Muscle of leg (tissue), 16 donors: ENCODE measurements around the gene MAFF. TPM values are rescaled to one million over a fixed set of nuclear protein-coding genes. Genes with fewer than 3 reads are reported as not detected.
A peak's percentile ranks its signal among the peaks of the same experiment; 100 is the strongest.
"Not testable (repeated sequence)": the region's sequence is repeated elsewhere in the genome, so short reads cannot be mapped to it uniquely, and the experiment has no call there.

ENCODE experiments used
- DNase-seq: peaks from one replicate; pipeline ENCODE4 v3.0.0; 2013
- H3K27ac ChIP-seq: one replicate; pipeline ENCODE4 v1.5.1; 2013; ENCODE audit warnings: mild to moderate bottlenecking, low read length, control low read depth
- H3K27me3 ChIP-seq: one replicate; pipeline ENCODE4 v1.6.1; 2013; ENCODE audit warnings: low read length; ENCODE audit not compliant: control insufficient read depth, insufficient read depth
- H3K36me3 ChIP-seq: one replicate; pipeline ENCODE4 v1.6.1; 2013; ENCODE audit warnings: low read length; ENCODE audit not compliant: control insufficient read depth, insufficient read depth
- H3K4me1 ChIP-seq: one replicate; pipeline ENCODE4 v1.6.1; 2013; ENCODE audit warnings: low read length; ENCODE audit not compliant: control insufficient read depth, insufficient read depth
- H3K4me3 ChIP-seq: one replicate; pipeline ENCODE4 v1.5.1; 2013; ENCODE audit warnings: low read length, control low read depth
- H3K9me3 ChIP-seq: replicated peaks from 2 replicates; pipeline ENCODE4 v1.6.1; 2013; ENCODE audit warnings: low read depth, low read length; ENCODE audit not compliant: control insufficient read depth
- WGBS: methylation state at CpG from one replicate; pipeline ENCODE4 v1.1.5; 2013; ENCODE audit warnings: missing lambda C conversion rate; ENCODE audit not compliant: insufficient coverage; 5-methylcytosine and 5-hydroxymethylcytosine counted together
- long read RNA-seq, 11 donors: transcript quantifications; one replicate each; lab custom pipeline, GENCODE V29; 2026
- polyA plus RNA-seq, 8 donors: library from polyadenylated mRNA; unstranded; fragments of 120-200 nt; gene quantifications; one replicate each; pipeline versions ENCODE4 v1.2.1 to v1.2.3, GENCODE V29; 2013; ENCODE audit warnings: inconsistent platforms in 1 of 8, low replicate concordance in 1 of 8; ENCODE audit not compliant: insufficient read length in 8 of 8, insufficient read depth in 1 of 8
- total RNA-seq: library from RNA; stranded (reverse); fragments of 120-200 nt; gene quantifications from one replicate; pipeline ENCODE4 v1.2.4, GENCODE V29; 2013

Gene MAFF
- total RNA-seq = 3.5 TPM
- 1 to 10 TPM; 2.0 to 7.3 (median 4.7) TPM for polyA plus RNA-seq
- long read RNA-seq, donor 1, partial matches to known transcripts = 0 of 2 reads
- long read RNA-seq, donor 1, other reads (novel, unspliced or antisense) = 0 of 2 reads
- long read RNA-seq, donor 2 = 0 reads
- long read RNA-seq, donor 3, partial matches to known transcripts = 0 of 15 reads
- long read RNA-seq, donor 3, other reads (novel, unspliced or antisense) = 14 of 15 reads
- long read RNA-seq, donor 4, partial matches to known transcripts = 9 of 9 reads
- long read RNA-seq, donor 4, other reads (novel, unspliced or antisense) = 0 of 9 reads
- long read RNA-seq, donor 5, partial matches to known transcripts = 7 of 33 reads
- long read RNA-seq, donor 5, other reads (novel, unspliced or antisense) = 20 of 33 reads
- long read RNA-seq, donor 6 = 0 reads
- long read RNA-seq, donor 7, partial matches to known transcripts = 5 of 6 reads
- long read RNA-seq, donor 7, other reads (novel, unspliced or antisense) = 0 of 6 reads
- long read RNA-seq, donor 8, partial matches to known transcripts = 0 of 1 reads
- long read RNA-seq, donor 8, other reads (novel, unspliced or antisense) = 0 of 1 reads
- long read RNA-seq, donor 9, partial matches to known transcripts = 0 of 4 reads
- long read RNA-seq, donor 9, other reads (novel, unspliced or antisense) = 0 of 4 reads
- long read RNA-seq, donor 10 = 0 reads
- long read RNA-seq, donor 11, partial matches to known transcripts = 0 of 8 reads
- long read RNA-seq, donor 11, other reads (novel, unspliced or antisense) = 7 of 8 reads

DNA sequence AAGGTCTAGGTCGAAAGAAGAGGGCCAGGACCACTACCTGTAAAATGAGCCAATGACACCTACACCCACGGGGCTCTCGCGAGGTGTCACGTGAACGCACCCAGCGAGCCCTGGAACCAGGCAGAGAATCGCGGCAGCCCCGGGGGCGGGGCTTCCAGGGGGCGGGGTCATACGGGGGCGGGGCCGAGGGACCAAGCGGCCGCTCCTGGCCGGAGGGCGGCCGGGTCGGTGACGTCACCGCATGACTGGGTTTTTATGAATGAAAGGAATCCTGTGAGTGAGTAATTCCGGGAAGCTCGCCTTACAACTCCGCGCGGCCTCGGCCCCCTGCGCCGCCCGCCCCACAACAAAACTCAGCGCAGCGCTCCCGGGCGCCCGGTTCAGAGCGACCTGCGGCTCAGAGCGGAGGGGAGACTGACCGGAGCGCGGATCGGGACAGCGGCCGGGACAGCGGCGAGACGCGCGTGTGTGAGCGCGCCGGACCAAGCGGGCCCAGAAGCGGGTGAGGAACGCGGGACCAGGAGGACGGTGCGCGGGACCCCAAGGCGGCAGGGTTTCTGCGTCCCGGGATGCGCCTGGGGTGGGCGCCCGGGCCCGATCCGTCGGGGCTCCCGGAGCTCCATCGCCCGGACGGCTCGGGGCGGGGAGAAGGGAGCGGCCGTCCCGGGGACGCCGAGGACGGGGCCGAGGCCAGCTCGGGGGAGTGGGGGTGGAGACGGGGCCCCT, at the start of gene MAFF:
TSS of gene MAFF (plus strand) at position 284 of the 726 bp plus-strand sequence. CDS start 11,860 bp downstream, outside the sequence.
- H3K4me3 ChIP-seq = peak within 1 kb of the TSS; percentile 72
- no peaks in the 10 kb centered on the region for H3K36me3 ChIP-seq
- peaks cover 6% of the 10 kb centered on the region for H3K27me3 ChIP-seq
- H3K27ac ChIP-seq = peak within 1 kb of the TSS; percentile 89
- under 1% methylated on average over 75 of the region's 85 CpGs for WGBS
- peaks cover 41% of the 10 kb centered on the region for H3K4me1 ChIP-seq
- no peaks in the 10 kb centered on the region for H3K9me3 ChIP-seq
- DNase-seq = peak; percentile 98

DNA sequence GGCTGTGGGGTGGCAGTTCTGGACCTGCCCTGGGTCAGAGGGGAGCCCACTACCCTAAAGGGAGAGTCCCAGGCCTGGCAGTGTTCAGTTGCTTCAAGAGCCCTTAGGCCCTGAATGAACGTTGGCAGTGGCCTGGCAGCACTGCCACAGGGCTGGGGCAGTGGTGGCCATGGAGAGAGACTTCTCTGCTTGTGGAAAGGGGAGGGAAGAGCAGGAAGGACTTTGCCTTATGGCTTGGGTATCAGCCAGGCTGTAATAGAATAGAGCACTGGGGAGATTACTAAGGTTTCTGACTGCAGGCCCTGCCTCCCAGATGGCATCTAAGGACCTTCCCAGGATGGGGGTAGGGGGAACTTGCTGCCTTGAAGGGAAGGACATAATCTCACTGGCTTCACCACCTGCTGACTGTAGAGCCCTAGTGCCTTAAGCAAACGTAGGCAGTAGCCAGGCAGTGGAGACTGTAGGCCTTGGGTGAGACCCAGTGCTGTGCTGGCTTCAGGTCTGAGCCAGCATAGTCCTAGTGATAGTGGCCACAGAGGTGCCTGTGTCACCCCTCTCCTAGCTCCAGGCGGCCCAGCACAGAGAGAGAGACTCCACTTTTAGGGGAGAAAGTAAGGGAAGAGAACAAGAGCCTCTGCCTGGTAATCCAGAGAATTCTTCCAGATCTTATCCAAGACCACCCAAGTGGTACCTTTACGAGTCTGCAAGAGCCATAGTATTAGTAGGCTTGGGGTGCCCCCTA, 47.8 kb upstream of the MAFF start:
- no peak overlapping the region for H3K27ac ChIP-seq
- no peaks in the 10 kb centered on the region for H3K36me3 ChIP-seq
- DNase-seq = peak; percentile 33
- H3K27me3 ChIP-seq = no peaks in the 10 kb centered on the region
- 42% methylated on average over 2 of the region's 4 CpGs for WGBS
- H3K4me1 ChIP-seq = peaks cover 6% of the 10 kb centered on the region
- no peaks in the 10 kb centered on the region for H3K9me3 ChIP-seq
- no peak overlapping the region for H3K4me3 ChIP-seq

DNA sequence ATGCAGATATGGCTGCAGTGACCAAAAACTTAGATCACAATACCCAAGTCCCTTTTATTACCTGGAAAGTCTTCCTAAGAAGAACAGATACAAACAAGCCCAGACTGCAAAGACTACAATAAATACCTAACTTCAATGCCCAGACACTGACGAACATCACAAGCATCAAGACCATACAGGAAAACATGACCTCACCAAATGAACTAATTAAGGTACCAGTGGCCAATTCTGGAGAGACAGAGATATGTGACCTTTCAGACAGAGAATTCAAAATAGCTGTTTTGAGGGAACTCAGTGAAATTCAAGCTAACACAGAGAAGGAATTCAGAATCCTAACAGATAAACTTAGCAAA, 47.3 kb upstream of the MAFF start:
- no CpG with 5 or more reads among the region's 1 CpG for WGBS
- DNase-seq = not testable (repeated sequence)

DNA sequence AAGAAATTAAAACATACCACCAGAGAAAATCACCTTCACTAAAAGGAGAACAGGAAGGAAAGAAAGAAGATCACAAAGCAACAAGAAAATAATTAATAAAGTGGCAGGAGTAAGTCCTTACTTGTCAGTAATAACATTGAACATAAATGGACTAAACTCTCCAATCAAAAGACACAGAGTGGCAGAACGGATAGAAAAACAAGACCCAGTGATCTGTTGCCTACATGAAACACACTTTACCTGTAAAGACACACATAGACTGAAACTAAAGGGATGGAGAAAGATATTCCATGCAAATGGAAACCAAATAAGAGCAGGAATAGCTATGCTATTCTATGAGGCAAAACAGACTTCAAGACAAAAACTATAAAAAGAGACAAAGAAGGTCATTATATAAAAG, 46.1 kb upstream of the MAFF start:
- Histone ChIP-seq H3K4me1 (peaks cover 6% of the 10 kb centered on the region), H3K27me3 (no peaks in the 10 kb centered on the region), H3K4me3 (no peak overlapping the region), H3K9me3 (no peaks in the 10 kb centered on the region), H3K27ac (no peak overlapping the region), H3K36me3 (no peaks in the 10 kb centered on the region)
- DNase-seq = no peak
- no CpG with 5 or more reads among the region's 1 CpG for WGBS

More for the DNA sequence above, 47.3 kb upstream of the MAFF start:
- not testable (repeated sequence) for H3K9me3 ChIP-seq, H3K27ac ChIP-seq, H3K27me3 ChIP-seq, H3K36me3 ChIP-seq, H3K4me3 ChIP-seq, H3K4me1 ChIP-seq

DNA sequence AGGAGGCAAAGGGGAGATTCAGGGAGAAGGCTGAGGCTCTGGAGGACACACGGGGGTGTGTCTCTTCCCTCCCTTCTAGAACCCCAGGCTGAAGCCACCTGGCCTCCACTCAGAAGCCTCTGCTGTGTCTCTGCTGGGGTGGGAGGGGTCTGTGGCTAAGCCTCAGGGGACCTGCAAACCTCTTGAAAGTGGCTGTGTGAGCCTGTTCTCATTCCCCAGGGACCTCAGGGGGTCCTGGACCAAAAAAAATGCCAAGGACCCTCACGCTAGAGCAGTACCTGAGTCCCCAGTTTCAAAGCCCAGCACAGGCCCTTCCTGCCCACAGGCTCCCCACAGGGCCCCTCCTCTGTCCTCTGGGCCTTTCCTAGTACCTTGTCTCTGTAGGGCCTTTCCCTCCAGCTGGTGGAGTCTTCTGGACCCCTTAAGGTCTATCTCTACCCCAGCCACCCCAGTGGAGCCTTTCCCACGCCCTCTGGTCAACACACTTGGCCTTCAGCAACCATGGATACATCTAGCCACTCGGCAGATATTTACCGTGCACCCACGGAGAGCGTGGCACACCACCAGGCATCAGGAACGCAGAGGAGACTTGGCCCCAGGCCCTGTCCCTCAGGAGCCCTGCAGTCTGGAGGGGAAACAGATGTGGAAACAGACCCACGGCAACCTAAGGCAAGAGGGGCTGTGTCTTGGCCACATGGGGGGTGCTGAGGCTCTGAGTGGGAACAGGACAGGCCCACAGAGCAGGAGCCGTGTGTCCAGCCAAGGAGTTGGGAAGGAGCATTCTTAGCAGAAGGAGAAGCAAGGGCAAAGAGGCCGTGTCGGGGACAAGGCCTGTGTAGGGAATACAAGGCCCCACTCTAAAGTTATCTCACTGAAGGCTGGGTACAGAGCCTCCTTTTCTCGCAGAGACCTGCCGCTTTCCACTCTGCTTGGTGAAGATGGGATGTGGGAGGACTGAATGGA, 38.6 kb upstream of the MAFF start:
- 78% methylated on average over 11 of the region's 14 CpGs for WGBS
- Histone ChIP-seq H3K27me3 (no peaks in the 10 kb centered on the region), H3K4me3 (no peak overlapping the region), H3K4me1 (peaks cover 12% of the 10 kb centered on the region), H3K36me3 (peaks cover 11% of the 10 kb centered on the region), H3K9me3 (no peaks in the 10 kb centered on the region), H3K27ac (no peak overlapping the region)
- DNase-seq = no peak

DNA sequence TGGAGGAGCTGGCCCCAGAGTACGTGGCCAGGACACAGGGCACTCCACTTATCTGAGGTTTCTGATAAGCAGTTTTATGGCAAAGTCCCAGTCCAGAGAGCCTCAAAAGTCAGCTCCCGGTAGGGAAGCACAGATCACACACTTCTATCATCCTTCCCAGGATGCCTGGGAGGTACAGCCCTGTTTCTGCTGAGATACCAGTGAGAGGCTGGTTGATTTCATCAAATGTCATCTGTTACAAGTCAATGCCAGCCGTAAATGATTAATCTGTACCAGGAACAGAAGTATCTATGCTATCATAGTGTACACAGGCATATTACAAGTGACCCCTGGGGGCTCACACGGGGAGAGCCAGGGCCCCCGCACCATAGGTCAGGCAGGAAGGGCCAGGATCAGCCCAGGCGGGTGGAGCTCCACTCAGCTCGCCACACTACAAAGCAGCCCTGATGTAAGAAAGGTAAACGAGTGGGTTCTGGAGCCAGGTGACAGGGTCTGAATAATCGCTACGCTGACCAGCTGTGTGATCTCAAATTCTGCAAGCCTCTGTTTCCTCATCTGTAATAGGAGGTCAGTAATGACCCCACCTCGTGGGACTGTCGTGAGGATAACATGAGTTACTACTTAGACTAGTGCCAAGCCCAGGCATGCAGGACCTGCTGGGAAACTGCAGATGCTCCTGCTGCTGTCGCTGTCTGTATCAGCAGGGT, 37.8 kb upstream of the MAFF start:
- no peak overlapping the region for H3K4me3 ChIP-seq
- H3K9me3 ChIP-seq = no peaks in the 10 kb centered on the region
- no peak overlapping the region for H3K27ac ChIP-seq
- H3K27me3 ChIP-seq = no peaks in the 10 kb centered on the region
- no peak for DNase-seq
- 65% methylated on average over 9 of the region's 13 CpGs for WGBS
- H3K4me1 ChIP-seq = peaks cover 14% of the 10 kb centered on the region
- H3K36me3 ChIP-seq = peaks cover 14% of the 10 kb centered on the region

DNA sequence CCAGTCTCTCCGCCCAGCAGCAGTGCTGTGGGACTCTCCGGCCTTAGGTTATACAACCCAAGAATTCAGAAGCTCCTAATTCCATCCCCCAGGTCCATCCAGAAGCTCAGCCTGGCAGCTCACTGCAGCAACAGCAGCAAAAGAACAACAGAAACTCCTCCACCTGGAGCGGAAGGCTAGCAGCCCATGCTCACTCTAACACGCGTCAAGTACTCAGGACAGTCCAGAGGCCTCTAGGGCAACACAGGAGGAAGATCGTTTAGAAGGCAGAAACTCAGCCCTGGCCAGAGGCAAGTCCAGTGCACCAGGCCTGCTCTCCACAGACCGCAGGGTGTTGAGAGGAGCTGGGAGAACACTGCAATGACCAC, 37.3 kb upstream of the MAFF start:
- Histone ChIP-seq H3K9me3 (no peaks in the 10 kb centered on the region), H3K4me1 (peaks cover 14% of the 10 kb centered on the region), H3K36me3 (peaks cover 14% of the 10 kb centered on the region), H3K27ac (no peak overlapping the region), H3K27me3 (no peaks in the 10 kb centered on the region), H3K4me3 (no peak overlapping the region)
- 32% methylated on average over 6 of the region's 7 CpGs for WGBS
- DNase-seq = no peak

DNA sequence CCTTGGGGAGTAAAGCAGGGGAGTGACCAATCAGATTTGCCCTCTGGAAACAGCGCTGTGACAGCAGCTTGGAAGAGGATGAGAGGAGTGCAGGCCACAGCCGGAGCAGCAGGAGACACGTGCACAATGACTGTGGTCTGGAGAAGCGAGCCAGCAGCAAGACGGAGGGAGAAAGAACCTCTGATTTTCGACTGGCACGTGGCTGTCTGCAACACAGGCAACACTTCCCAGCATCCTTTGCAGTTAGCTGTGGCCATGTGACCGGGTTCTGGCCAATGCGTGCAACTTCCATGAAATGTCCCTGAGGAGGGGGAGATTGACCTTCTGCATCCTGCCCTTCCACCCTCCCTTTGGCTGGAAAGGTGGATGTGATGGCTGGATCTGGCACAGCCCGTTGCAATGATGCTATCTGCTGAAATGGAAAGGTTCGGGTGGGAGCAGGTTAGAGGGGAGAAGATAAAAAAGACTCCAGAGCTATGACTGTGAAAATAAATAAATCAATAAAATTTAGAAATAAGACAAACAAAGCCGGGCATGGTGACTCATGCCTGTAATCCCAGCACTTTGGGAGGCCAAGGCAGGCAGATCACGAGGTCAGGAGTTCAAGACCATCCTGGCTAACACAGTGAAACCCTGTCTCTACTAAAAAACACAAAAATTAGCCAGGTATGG, 35.7 kb upstream of the MAFF start:
- Histone ChIP-seq H3K27ac (no peak overlapping the region), H3K4me1 (peaks cover 14% of the 10 kb centered on the region), H3K36me3 (peaks cover 14% of the 10 kb centered on the region), H3K9me3 (no peaks in the 10 kb centered on the region), H3K27me3 (no peaks in the 10 kb centered on the region), H3K4me3 (no peak overlapping the region)
- 87% methylated on average over 5 of the region's 13 CpGs for WGBS
- DNase-seq = no peak
